ENCODE data around the gene OPTC. TPM values are rescaled to one million over a fixed set of nuclear protein-coding genes. Genes with fewer than 3 reads are reported as not detected.
"Not testable (repeated sequence)": the region's sequence is repeated elsewhere in the genome, so short reads cannot be mapped to it uniquely, and the experiment has no call there.

OPTC gene, protein sequence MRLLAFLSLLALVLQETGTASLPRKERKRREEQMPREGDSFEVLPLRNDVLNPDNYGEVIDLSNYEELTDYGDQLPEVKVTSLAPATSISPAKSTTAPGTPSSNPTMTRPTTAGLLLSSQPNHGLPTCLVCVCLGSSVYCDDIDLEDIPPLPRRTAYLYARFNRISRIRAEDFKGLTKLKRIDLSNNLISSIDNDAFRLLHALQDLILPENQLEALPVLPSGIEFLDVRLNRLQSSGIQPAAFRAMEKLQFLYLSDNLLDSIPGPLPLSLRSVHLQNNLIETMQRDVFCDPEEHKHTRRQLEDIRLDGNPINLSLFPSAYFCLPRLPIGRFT
- total RNA-seq (under 1 TPM; 0.55 to 0.87 TPM), polyA plus RNA-seq (ENCODE audit: insufficient read depth, low read depth, low replicate concordance) (1.1 TPM)
- long read RNA-seq, donor 1, result 0 reads
- long read RNA-seq, donor 2, result 0 reads

DNA sequence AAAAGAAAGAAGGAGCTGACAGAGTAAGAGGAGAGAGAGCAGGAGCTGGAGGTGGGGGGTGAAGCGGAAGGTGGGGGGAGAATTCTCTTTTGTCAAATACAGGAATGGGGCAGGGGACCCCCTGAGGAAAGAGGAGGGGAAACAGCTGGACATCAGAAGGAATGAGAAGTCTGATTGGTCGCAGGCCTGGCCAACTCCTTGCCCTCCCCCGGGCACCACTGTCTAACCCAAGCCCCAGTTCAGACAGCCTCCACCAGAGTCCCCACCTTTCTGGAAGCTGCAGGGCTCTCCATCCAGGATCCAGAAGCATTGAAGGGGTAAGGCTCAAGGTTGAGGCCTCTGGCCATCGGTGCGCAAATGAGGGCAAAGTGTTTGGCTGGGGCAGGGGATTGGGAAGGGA, at the start of gene OPTC:
Gene OPTC, plus strand, starts transcription at position 253 of the 400 bp plus-strand sequence. CDS start 1,853 bp downstream, outside the sequence.
- no peak for DNase-seq
- Histone ChIP-seq H3K27me3 (no peaks in the 10 kb centered on the region), H3K4me3 (no peak within 1 kb of the TSS), H3K9me3 (no peaks in the 10 kb centered on the region), H3K4me1 (no peaks in the 10 kb centered on the region), H3K27ac (no peak within 1 kb of the TSS), H3K36me3 (ENCODE audit: low read depth, missing control alignments) (no peaks in the 10 kb centered on the region)
- intact Hi-C loops (cut with DNase I; ENCODE audit: low total_unique reads), result no loop called here
- 85 to 88% methylated on average over 5 of the region's 5 CpGs for WGBS, 2 donors
- TF ChIP-seq, protein P1, sequence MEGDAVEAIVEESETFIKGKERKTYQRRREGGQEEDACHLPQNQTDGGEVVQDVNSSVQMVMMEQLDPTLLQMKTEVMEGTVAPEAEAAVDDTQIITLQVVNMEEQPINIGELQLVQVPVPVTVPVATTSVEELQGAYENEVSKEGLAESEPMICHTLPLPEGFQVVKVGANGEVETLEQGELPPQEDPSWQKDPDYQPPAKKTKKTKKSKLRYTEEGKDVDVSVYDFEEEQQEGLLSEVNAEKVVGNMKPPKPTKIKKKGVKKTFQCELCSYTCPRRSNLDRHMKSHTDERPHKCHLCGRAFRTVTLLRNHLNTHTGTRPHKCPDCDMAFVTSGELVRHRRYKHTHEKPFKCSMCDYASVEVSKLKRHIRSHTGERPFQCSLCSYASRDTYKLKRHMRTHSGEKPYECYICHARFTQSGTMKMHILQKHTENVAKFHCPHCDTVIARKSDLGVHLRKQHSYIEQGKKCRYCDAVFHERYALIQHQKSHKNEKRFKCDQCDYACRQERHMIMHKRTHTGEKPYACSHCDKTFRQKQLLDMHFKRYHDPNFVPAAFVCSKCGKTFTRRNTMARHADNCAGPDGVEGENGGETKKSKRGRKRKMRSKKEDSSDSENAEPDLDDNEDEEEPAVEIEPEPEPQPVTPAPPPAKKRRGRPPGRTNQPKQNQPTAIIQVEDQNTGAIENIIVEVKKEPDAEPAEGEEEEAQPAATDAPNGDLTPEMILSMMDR (IDR thresholded peaks at IDR 0.05), result no peak
- TF ChIP-seq POLR2A (IDR thresholded peaks at IDR 0.05), result no peak

DNA sequence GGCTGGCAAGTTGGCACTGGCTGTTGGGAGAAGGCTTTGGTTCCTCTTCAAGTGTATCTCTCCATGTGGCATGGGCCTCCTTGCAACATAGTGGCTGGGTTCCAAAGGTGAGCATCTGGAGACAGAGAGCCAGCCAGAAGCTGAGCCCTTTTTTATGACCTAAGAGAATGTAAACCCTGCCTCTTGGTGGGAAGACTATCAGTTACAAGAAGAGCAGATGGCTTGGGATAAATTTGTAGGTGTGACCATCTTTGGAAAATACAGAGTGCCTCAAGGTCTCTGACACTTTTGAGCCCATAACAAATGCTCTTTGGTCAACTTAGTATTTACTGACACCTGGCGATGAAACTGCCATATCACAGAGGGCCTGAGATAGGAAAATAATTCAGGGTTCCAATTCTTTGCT, 49.8 kb upstream of the OPTC start:
- WGBS, 2 donors, result 100% methylated on average over 1 of the region's 1 CpG
- no peaks in the 10 kb centered on the region for H3K36me3 ChIP-seq (ENCODE audit: low read depth, missing control alignments)
- TF ChIP-seq, protein P1 (IDR thresholded peaks at IDR 0.05), result no peak
- no peak for TF ChIP-seq POLR2A (IDR thresholded peaks at IDR 0.05)
- no peak overlapping the region for H3K4me3 ChIP-seq
- no peaks in the 10 kb centered on the region for H3K9me3 ChIP-seq
- H3K27ac ChIP-seq, result no peak overlapping the region
- intact Hi-C loops (cut with DNase I; ENCODE audit: low total_unique reads), result loop anchor here (10.0 kb wide), 1 partner anchor 69 kb away; no protein-coding TSS in a partner anchor
- H3K4me1 ChIP-seq, result peaks cover 19% of the 10 kb centered on the region
- H3K27me3 ChIP-seq, result no peaks in the 10 kb centered on the region
- DNase-seq, result no peak

DNA sequence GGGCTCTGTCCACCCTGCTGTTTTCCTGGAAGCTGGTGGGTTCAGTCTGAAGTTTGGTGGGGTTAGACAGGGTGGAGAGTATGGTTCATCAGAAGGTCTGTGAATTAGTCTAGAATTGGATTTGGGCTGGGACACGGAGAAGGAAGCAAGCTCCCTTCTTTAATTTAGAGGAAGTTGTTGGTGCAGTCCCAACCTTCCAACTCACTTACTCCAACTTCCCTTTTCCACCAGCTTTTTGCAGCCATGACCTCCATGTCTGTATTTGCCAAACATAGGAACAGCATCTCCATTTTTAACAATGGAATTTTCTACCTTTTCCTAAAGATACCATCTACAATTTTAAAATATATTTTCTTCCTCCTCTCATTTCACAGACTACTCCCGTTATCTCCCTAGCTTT, 46.8 kb upstream of the OPTC start:
- 84 to 88% methylated on average over 2 of the region's 2 CpGs for WGBS, 2 donors
- intact Hi-C loops (cut with DNase I; ENCODE audit: low total_unique reads), result loop anchor here (10.0 kb wide), 1 partner anchor 72 kb away; no protein-coding TSS in a partner anchor

DNA sequence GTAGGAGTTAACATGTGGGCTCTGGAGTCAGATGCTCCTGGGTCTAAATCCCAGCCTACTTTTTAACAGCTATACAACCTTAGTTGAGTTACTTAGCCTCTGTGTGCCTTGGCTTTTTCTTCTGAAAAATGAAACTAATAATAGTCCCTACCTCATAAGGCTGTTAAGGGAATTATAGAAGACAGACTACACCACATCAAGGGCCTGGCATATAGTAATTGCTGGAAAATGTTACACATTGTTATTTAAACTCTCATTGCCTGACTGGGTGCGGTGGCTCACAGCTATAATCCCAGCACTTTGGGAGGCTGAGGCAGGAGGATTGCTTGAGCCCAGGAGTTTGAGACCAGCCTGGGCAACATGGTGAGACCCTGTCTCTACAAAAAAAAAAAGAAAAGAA, 46.4 kb upstream of the OPTC start:
- not testable (repeated sequence) for H3K36me3 ChIP-seq (ENCODE audit: low read depth, missing control alignments); H3K27me3 ChIP-seq; DNase-seq; H3K9me3 ChIP-seq; H3K4me3 ChIP-seq
- Histone ChIP-seq H3K4me1 (peaks cover 13% of the 10 kb centered on the region), H3K27ac (peak overlapping the region in 1 of 2 donors; percentile 74)
- WGBS, 2 donors, result 94 to 100% methylated on average over 1 of the region's 1 CpG
- intact Hi-C loops (cut with DNase I; ENCODE audit: low total_unique reads), result loop anchor here (10.0 kb wide), 1 partner anchor 73 kb away; no protein-coding TSS in a partner anchor

More for the DNA sequence above, 46.8 kb upstream of the OPTC start:
- H3K4me3 ChIP-seq, result no peak overlapping the region
- H3K36me3 ChIP-seq (ENCODE audit: low read depth, missing control alignments), result no peaks in the 10 kb centered on the region
- no peak for DNase-seq
- TF ChIP-seq POLR2A (IDR thresholded peaks at IDR 0.05), result no peak
- TF ChIP-seq, protein P1 (IDR thresholded peaks at IDR 0.05), result no peak
- H3K4me1 ChIP-seq, result peaks cover 16% of the 10 kb centered on the region
- no peaks in the 10 kb centered on the region for H3K27me3 ChIP-seq
- H3K27ac ChIP-seq, result no peak overlapping the region
- H3K9me3 ChIP-seq, result no peaks in the 10 kb centered on the region

DNA sequence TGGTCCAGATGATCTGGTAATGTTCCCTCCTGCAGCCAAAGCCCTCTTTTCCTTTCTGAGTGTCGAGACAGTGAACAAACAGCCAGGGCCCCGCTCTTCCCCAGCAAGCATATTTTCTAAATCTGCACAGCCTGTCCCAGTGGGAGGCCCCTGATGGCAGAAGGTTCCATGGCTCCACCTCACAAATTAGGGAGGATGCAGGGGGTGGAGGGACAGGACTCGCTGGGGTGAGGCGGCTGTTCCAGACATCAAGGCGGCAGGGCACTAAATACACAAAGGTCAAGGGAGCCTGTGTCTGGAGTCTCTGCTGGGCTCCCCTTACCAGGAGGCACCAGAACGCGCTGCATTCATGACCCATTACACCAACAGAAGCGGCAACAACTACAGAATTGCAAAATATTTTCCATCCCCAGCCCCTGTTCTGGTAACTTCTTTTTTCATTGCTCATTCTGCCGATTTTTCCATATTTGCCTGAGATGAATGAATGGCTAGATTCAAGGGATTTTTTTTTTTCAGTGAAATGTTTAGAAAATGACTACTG, 45.4 kb upstream of the OPTC start:
- no peak for TF ChIP-seq POLR2A (IDR thresholded peaks at IDR 0.05)
- TF ChIP-seq, protein P1 (IDR thresholded peaks at IDR 0.05), result no peak
- intact Hi-C loops (cut with DNase I; ENCODE audit: low total_unique reads), result loop anchor here (10.0 kb wide), 1 partner anchor 74 kb away; no protein-coding TSS in a partner anchor
- no peaks in the 10 kb centered on the region for H3K27me3 ChIP-seq
- peak; percentile 56 for DNase-seq
- peaks cover 13% of the 10 kb centered on the region for H3K4me1 ChIP-seq
- no peak overlapping the region for H3K4me3 ChIP-seq
- peak overlapping the region; percentile 15 to 74 for H3K27ac ChIP-seq
- H3K36me3 ChIP-seq (ENCODE audit: low read depth, missing control alignments), result no peaks in the 10 kb centered on the region
- WGBS, 2 donors, result 43 to 55% methylated on average over 9 of the region's 9 CpGs
- H3K9me3 ChIP-seq, result no peaks in the 10 kb centered on the region
